Left lobe of liver (tissue), 1 donor: ENCODE measurements around the gene GNG8. TPM values are rescaled to one million over a fixed set of nuclear protein-coding genes. Genes with fewer than 3 reads are reported as not detected.

Experiments
- total RNA-seq: library from RNA; stranded (reverse); gene quantifications from one replicate; pipeline ENCODE4 v1.2.1, GENCODE V29; 2021
- donor health status: DM: no; HTN: yes; CAD: no.

Gene GNG8
- total RNA-seq, 1 donor from 2014 or later, result not detected

Other genes starting within 250 kb of the GNG8 start
- 0.55 TPM for gene CCDC8, start 222.6 kb downstream of the GNG8 start, total RNA-seq
- not detected for gene PNMA8C, start 207.3 kb downstream of the GNG8 start, total RNA-seq
- gene PNMA8A, start 164.6 kb downstream of the GNG8 start, total RNA-seq, result 0.48 TPM
- 0.35 TPM for gene PNMA8B, start 140.3 kb downstream of the GNG8 start, total RNA-seq
- 89.6 TPM for gene CALM3, start 34.9 kb downstream of the GNG8 start, total RNA-seq
- 3.0 TPM for gene PTGIR, start 11.1 kb downstream of the GNG8 start, total RNA-seq
- gene DACT3, start 25.0 kb upstream of the GNG8 start, total RNA-seq, result 1.2 TPM
- gene PRKD2, start 80.9 kb upstream of the GNG8 start, total RNA-seq, result 13.7 TPM
- gene FKRP, start 109.9 kb upstream of the GNG8 start, total RNA-seq, result 6.6 TPM
- 24.1 TPM for gene STRN4, start 110.2 kb upstream of the GNG8 start, total RNA-seq
- gene SLC1A5, start 152.4 kb upstream of the GNG8 start, total RNA-seq, result 3.8 TPM
- gene AP2S1, start 214.6 kb upstream of the GNG8 start, total RNA-seq, result 89.1 TPM
- 56.9 TPM for gene ARHGAP35, start 224.8 kb upstream of the GNG8 start, total RNA-seq